ENCODE measurements around the gene HTN3. TPM values are rescaled to one million over a fixed set of nuclear protein-coding genes. Genes with fewer than 3 reads are reported as not detected.

The HTN3 gene
- polyA plus RNA-seq, 1 donor from 2014 or later, result not detected

Other genes starting within 250 kb of the HTN3 start
- gene SULT1E1, start 168.3 kb upstream of the HTN3 start, polyA plus RNA-seq, result not detected in 2 replicates
- gene CSN1S1, start 97.4 kb upstream of the HTN3 start, polyA plus RNA-seq, result not detected in 2 replicates
- gene CSN2, start 62.7 kb upstream of the HTN3 start, polyA plus RNA-seq, result not detected in 2 replicates
- not detected in 2 replicates for gene STATH, start 32.5 kb upstream of the HTN3 start, polyA plus RNA-seq
- not detected in 2 replicates for gene HTN1, start 22.0 kb downstream of the HTN3 start, polyA plus RNA-seq
- gene PRR27, start 125.8 kb downstream of the HTN3 start, polyA plus RNA-seq, result not detected in 2 replicates
- gene ODAM, start 167.3 kb downstream of the HTN3 start, polyA plus RNA-seq, result not detected in 2 replicates
- not detected in 2 replicates for gene FDCSP, start 197.7 kb downstream of the HTN3 start, polyA plus RNA-seq
- gene CSN3, start 214.1 kb downstream of the HTN3 start, polyA plus RNA-seq, result not detected in 2 replicates